A549 (cell line): ENCODE results near the gene SPOCK2.

Source experiments
- CTCF ChIP-seq: fragments of >200 bp; sonication (Bioruptor Twin); formaldehyde crosslinking; IDR thresholded peaks from 3 replicates; pipeline ENCODE4 v1.5.1; 2016
- KDM5A ChIP-seq: fragments of 200-600 bp; sonication (generic); IDR thresholded peaks from 2 replicates; pipeline ENCODE4 v1.6.1; 2016; ENCODE audit warnings: antibody characterized with exemption, mild to moderate bottlenecking
- POLR2A ChIP-seq: IDR thresholded peaks from 2 replicates; pipeline ENCODE4 v1.6.1; 2012; ENCODE audit warnings: mild to moderate bottlenecking, low read length
- ZSCAN20 ChIP-seq: fragments of 250-450 bp; sonication (Bioruptor Pico); IDR thresholded peaks from 2 replicates; pipeline ENCODE4 v1.8.0; 2022; ENCODE audit warnings: mild to moderate bottlenecking, moderate library complexity

- TF ChIP-seq POLR2A (no peak), KDM5A (no peak), CTCF (no peak), ZSCAN20 (CRISPR knock-in tag) (no peak)
These were observed 20.8 kb downstream of the SPOCK2 start for GRCh38 chr10:72067463-72068125.
